ENCODE data around the gene KTI12. TPM values are rescaled to one million over a fixed set of nuclear protein-coding genes. Genes with fewer than 3 reads are reported as not detected.
"Not testable (repeated sequence)": the region's sequence is repeated elsewhere in the genome, so short reads cannot be mapped to it uniquely, and the experiment has no call there.

The KTI12 gene
- 7.7 TPM for total RNA-seq
- polyA plus RNA-seq, result 11.1 TPM
- long read RNA-seq, donor 1, partial matches to known transcripts, result 0 of 1 reads
- long read RNA-seq, donor 1, other reads (novel, unspliced or antisense), result 0 of 1 reads
- long read RNA-seq, donor 2, transcript KTI12-201 (1 exons, 1,714 nt), result major isoform, 18 of 18 reads
- long read RNA-seq, donor 2, partial matches to known transcripts, result 0 of 18 reads
- long read RNA-seq, donor 2, other reads (novel, unspliced or antisense), result 0 of 18 reads
- long read RNA-seq, donor 3, transcript KTI12-201 (1 exons, 1,714 nt), result major isoform, 15 of 15 reads
- long read RNA-seq, donor 3, partial matches to known transcripts, result 0 of 15 reads
- long read RNA-seq, donor 3, other reads (novel, unspliced or antisense), result 0 of 15 reads
- long read RNA-seq, donor 4, transcript KTI12-201 (1 exons, 1,714 nt), result major isoform, 7 of 7 reads
- long read RNA-seq, donor 4, partial matches to known transcripts, result 0 of 7 reads
- long read RNA-seq, donor 4, other reads (novel, unspliced or antisense), result 0 of 7 reads
- long read RNA-seq, donor 5, transcript KTI12-201 (1 exons, 1,714 nt), result major isoform, 12 of 12 reads
- long read RNA-seq, donor 5, partial matches to known transcripts, result 0 of 12 reads
- long read RNA-seq, donor 5, other reads (novel, unspliced or antisense), result 0 of 12 reads
- long read RNA-seq, donor 6, transcript KTI12-201 (1 exons, 1,714 nt), result major isoform, 7 of 7 reads
- long read RNA-seq, donor 6, partial matches to known transcripts, result 0 of 7 reads
- long read RNA-seq, donor 6, other reads (novel, unspliced or antisense), result 0 of 7 reads
- long read RNA-seq, donor 7, transcript KTI12-201 (1 exons, 1,714 nt), result major isoform, 7 of 7 reads
- long read RNA-seq, donor 7, partial matches to known transcripts, result 0 of 7 reads
- long read RNA-seq, donor 7, other reads (novel, unspliced or antisense), result 0 of 7 reads
- long read RNA-seq, donor 8, partial matches to known transcripts, result 0 of 1 reads
- long read RNA-seq, donor 8, other reads (novel, unspliced or antisense), result 0 of 1 reads
- long read RNA-seq, donor 9, partial matches to known transcripts, result 0 of 2 reads
- long read RNA-seq, donor 9, other reads (novel, unspliced or antisense), result 0 of 2 reads
- long read RNA-seq, donor 10, transcript KTI12-201 (1 exons, 1,714 nt), result major isoform, 9 of 9 reads
- long read RNA-seq, donor 10, partial matches to known transcripts, result 0 of 9 reads
- long read RNA-seq, donor 10, other reads (novel, unspliced or antisense), result 0 of 9 reads

GRCh38 chr1:52033190-52034049 lies at the start of gene KTI12:
KTI12 (minus strand) TSS chr1:52033810; CDS start chr1:52033761, 49 bp downstream.
- H3K36me3 ChIP-seq (ENCODE audit: control insufficient read depth in 2 of 2, insufficient read depth in 2 of 2, low read length in 1 of 2), result peaks cover 10 to 14% of the 10 kb centered on the region in 2 donors
- peaks cover 8 to 16% of the 10 kb centered on the region in 2 donors for H3K4me1 ChIP-seq (ENCODE audit: control insufficient read depth in 2 of 2, insufficient read depth in 2 of 2, low read length in 2 of 2)
- H3K4me3 ChIP-seq (ENCODE audit: low read length in 2 of 2), result peak within 1 kb of the TSS; percentile 55 to 87
- peak within 1 kb of the TSS; percentile 81 to 86 for H3K27ac ChIP-seq (ENCODE audit: low read depth in 1 of 2, low read length in 1 of 2)
- H3K27me3 ChIP-seq (ENCODE audit: control insufficient read depth in 2 of 2, insufficient read depth in 1 of 2, low read length in 1 of 2), result no peaks in the 10 kb centered on the region
- DNase-seq (ENCODE audit: low read depth in 6 of 9, low spot score in 9 of 9), result peak; percentile 78 to 95 (median 86)
- 3% methylated on average over 78 of the region's 78 CpGs for WGBS
- H3K9me3 ChIP-seq (ENCODE audit: control insufficient read depth in 2 of 2, insufficient read depth in 1 of 2, low read length in 1 of 2), result no peaks in the 10 kb centered on the region

- H3K4me1 ChIP-seq (ENCODE audit: control insufficient read depth in 2 of 2, insufficient read depth in 2 of 2, low read length in 2 of 2), result no peaks in the 10 kb centered on the region
- DNase-seq (ENCODE audit: low read depth in 6 of 9, low spot score in 9 of 9), result no peak
- H3K9me3 ChIP-seq (ENCODE audit: control insufficient read depth in 2 of 2, insufficient read depth in 1 of 2, low read length in 1 of 2), result no peaks in the 10 kb centered on the region
- no peak overlapping the region for H3K27ac ChIP-seq (ENCODE audit: low read depth in 1 of 2, low read length in 1 of 2)
- WGBS, result 98% methylated on average over 3 of the region's 3 CpGs
- H3K27me3 ChIP-seq (ENCODE audit: control insufficient read depth in 2 of 2, insufficient read depth in 1 of 2, low read length in 1 of 2), result no peaks in the 10 kb centered on the region
- H3K4me3 ChIP-seq (ENCODE audit: low read length in 2 of 2), result no peak overlapping the region
- H3K36me3 ChIP-seq (ENCODE audit: control insufficient read depth in 2 of 2, insufficient read depth in 2 of 2, low read length in 1 of 2), result peaks cover 14 to 22% of the 10 kb centered on the region in 2 donors
Measured at GRCh38 chr1:52080014-52080415, 46.4 kb upstream of the KTI12 start.

GRCh38 chr1:52077277-52077676 lies 43.7 kb upstream of the KTI12 start:
- WGBS, result 98% methylated on average over 6 of the region's 6 CpGs
- H3K4me1 ChIP-seq (ENCODE audit: control insufficient read depth in 2 of 2, insufficient read depth in 2 of 2, low read length in 2 of 2); H3K4me3 ChIP-seq (ENCODE audit: low read length in 2 of 2); H3K9me3 ChIP-seq (ENCODE audit: control insufficient read depth in 2 of 2, insufficient read depth in 1 of 2, low read length in 1 of 2); H3K27ac ChIP-seq (ENCODE audit: low read depth in 1 of 2, low read length in 1 of 2); DNase-seq (ENCODE audit: low read depth in 6 of 9, low spot score in 9 of 9); H3K27me3 ChIP-seq (ENCODE audit: control insufficient read depth in 2 of 2, insufficient read depth in 1 of 2, low read length in 1 of 2): not testable (repeated sequence)
- H3K36me3 ChIP-seq (ENCODE audit: control insufficient read depth in 2 of 2, insufficient read depth in 2 of 2, low read length in 1 of 2), result peaks cover 16 to 25% of the 10 kb centered on the region in 2 donors

GRCh38 chr1:52072291-52072690 lies 38.7 kb upstream of the KTI12 start:
- no peak overlapping the region for H3K27ac ChIP-seq (ENCODE audit: low read depth in 1 of 2, low read length in 1 of 2)
- no peaks in the 10 kb centered on the region for H3K4me1 ChIP-seq (ENCODE audit: control insufficient read depth in 2 of 2, insufficient read depth in 2 of 2, low read length in 2 of 2)
- no peak overlapping the region for H3K4me3 ChIP-seq (ENCODE audit: low read length in 2 of 2)
- H3K36me3 ChIP-seq (ENCODE audit: control insufficient read depth in 2 of 2, insufficient read depth in 2 of 2, low read length in 1 of 2), result peaks cover 9 to 43% of the 10 kb centered on the region in 2 donors
- H3K27me3 ChIP-seq (ENCODE audit: control insufficient read depth in 2 of 2, insufficient read depth in 1 of 2, low read length in 1 of 2), result no peaks in the 10 kb centered on the region
- no peak for DNase-seq (ENCODE audit: low read depth in 6 of 9, low spot score in 9 of 9)
- WGBS, result 93% methylated on average over 6 of the region's 6 CpGs
- H3K9me3 ChIP-seq (ENCODE audit: control insufficient read depth in 2 of 2, insufficient read depth in 1 of 2, low read length in 1 of 2), result no peaks in the 10 kb centered on the region

- Histone ChIP-seq H3K27me3 (ENCODE audit: control insufficient read depth in 2 of 2, insufficient read depth in 1 of 2, low read length in 1 of 2) (no peaks in the 10 kb centered on the region), H3K4me3 (ENCODE audit: low read length in 2 of 2) (no peak overlapping the region), H3K4me1 (ENCODE audit: control insufficient read depth in 2 of 2, insufficient read depth in 2 of 2, low read length in 2 of 2) (no peaks in the 10 kb centered on the region), H3K36me3 (ENCODE audit: control insufficient read depth in 2 of 2, insufficient read depth in 2 of 2, low read length in 1 of 2) (peaks cover 11 to 47% of the 10 kb centered on the region in 2 donors), H3K27ac (ENCODE audit: low read depth in 1 of 2, low read length in 1 of 2) (no peak overlapping the region), H3K9me3 (ENCODE audit: control insufficient read depth in 2 of 2, insufficient read depth in 1 of 2, low read length in 1 of 2) (no peaks in the 10 kb centered on the region)
- DNase-seq (ENCODE audit: low read depth in 6 of 9, low spot score in 9 of 9), result no peak
- WGBS, result 96% methylated on average over 4 of the region's 4 CpGs
Measured at GRCh38 chr1:52070704-52071103, 37.1 kb upstream of the KTI12 start.

- 98% methylated on average over 2 of the region's 2 CpGs for WGBS
- Histone ChIP-seq H3K27me3 (ENCODE audit: control insufficient read depth in 2 of 2, insufficient read depth in 1 of 2, low read length in 1 of 2) (no peaks in the 10 kb centered on the region), H3K4me3 (ENCODE audit: low read length in 2 of 2) (no peak overlapping the region), H3K36me3 (ENCODE audit: control insufficient read depth in 2 of 2, insufficient read depth in 2 of 2, low read length in 1 of 2) (peaks cover 17 to 63% of the 10 kb centered on the region in 2 donors), H3K9me3 (ENCODE audit: control insufficient read depth in 2 of 2, insufficient read depth in 1 of 2, low read length in 1 of 2) (no peaks in the 10 kb centered on the region), H3K27ac (ENCODE audit: low read depth in 1 of 2, low read length in 1 of 2) (no peak overlapping the region), H3K4me1 (ENCODE audit: control insufficient read depth in 2 of 2, insufficient read depth in 2 of 2, low read length in 2 of 2) (no peaks in the 10 kb centered on the region)
- no peak for DNase-seq (ENCODE audit: low read depth in 6 of 9, low spot score in 9 of 9)
Measured at GRCh38 chr1:52063192-52063591, 29.6 kb upstream of the KTI12 start.

GRCh38 chr1:52060822-52061221 lies 27.2 kb upstream of the KTI12 start:
- DNase-seq (ENCODE audit: low read depth in 6 of 9, low spot score in 9 of 9), result no peak
- H3K4me3 ChIP-seq (ENCODE audit: low read length in 2 of 2), result no peak overlapping the region
- H3K27me3 ChIP-seq (ENCODE audit: control insufficient read depth in 2 of 2, insufficient read depth in 1 of 2, low read length in 1 of 2), result no peaks in the 10 kb centered on the region
- H3K4me1 ChIP-seq (ENCODE audit: control insufficient read depth in 2 of 2, insufficient read depth in 2 of 2, low read length in 2 of 2), result peaks cover 4 to 6% of the 10 kb centered on the region in 2 donors
- no peaks in the 10 kb centered on the region for H3K9me3 ChIP-seq (ENCODE audit: control insufficient read depth in 2 of 2, insufficient read depth in 1 of 2, low read length in 1 of 2)
- 99% methylated on average over 4 of the region's 4 CpGs for WGBS
- peaks cover 12 to 50% of the 10 kb centered on the region in 2 donors for H3K36me3 ChIP-seq (ENCODE audit: control insufficient read depth in 2 of 2, insufficient read depth in 2 of 2, low read length in 1 of 2)
- no peak overlapping the region for H3K27ac ChIP-seq (ENCODE audit: low read depth in 1 of 2, low read length in 1 of 2)

- no peaks in the 10 kb centered on the region for H3K27me3 ChIP-seq (ENCODE audit: control insufficient read depth in 2 of 2, insufficient read depth in 1 of 2, low read length in 1 of 2)
- no peak for DNase-seq (ENCODE audit: low read depth in 6 of 9, low spot score in 9 of 9)
- no peak overlapping the region for H3K27ac ChIP-seq (ENCODE audit: low read depth in 1 of 2, low read length in 1 of 2)
- H3K4me1 ChIP-seq (ENCODE audit: control insufficient read depth in 2 of 2, insufficient read depth in 2 of 2, low read length in 2 of 2), result peaks cover 4 to 6% of the 10 kb centered on the region in 2 donors
- no peak overlapping the region for H3K4me3 ChIP-seq (ENCODE audit: low read length in 2 of 2)
- 99% methylated on average over 1 of the region's 1 CpG for WGBS
- no peaks in the 10 kb centered on the region for H3K9me3 ChIP-seq (ENCODE audit: control insufficient read depth in 2 of 2, insufficient read depth in 1 of 2, low read length in 1 of 2)
- H3K36me3 ChIP-seq (ENCODE audit: control insufficient read depth in 2 of 2, insufficient read depth in 2 of 2, low read length in 1 of 2), result peaks cover 12 to 42% of the 10 kb centered on the region in 2 donors
Measured at GRCh38 chr1:52059888-52060287, 26.3 kb upstream of the KTI12 start.
